Spleen (tissue), 7 donors: Measurements from ENCODE around the gene GGACT.

Source experiments
- CTCF ChIP-seq, 11 experiments: fragments of 200-600 bp in 7 of 11; fragments of 450-650 bp in 4 of 11; sonication (generic) in 4 of 11; IDR thresholded peaks in 8 of 11; conservative IDR thresholded peaks in 3 of 11; 1 replicate in 7 of 11; 2 replicates in 4 of 11; pipeline versions ENCODE4 v1.4.0 to v1.8.0; 2016 to 2021; ENCODE audit warnings: antibody characterized with exemption in 11 of 11, inconsistent platforms in 4 of 11, mild to moderate bottlenecking in 1 of 11
- POLR2A ChIP-seq, 3 donors: fragments of 450-650 bp; IDR thresholded peaks; one replicate each; pipeline ENCODE4 v1.5.1; 2017; ENCODE audit warnings: antibody characterized with exemption in 3 of 3, mild to moderate bottlenecking in 1 of 3
- donor health status: DM: no; HTN: no; CAD: no; lungs with moderate emphysema.
- donor health status: DM: no; HTN: no; CAD: no.
- donor health status: DM: no; HTN: no; CAD: no.

GRCh38 chr13:100601716-100602115 lies 13.1 kb upstream of the GGACT start:
- TF ChIP-seq CTCF (IDR thresholded peaks at IDR 0.05 in 8 of 11, conservative IDR thresholded peaks at IDR 0.05 in 3 of 11) (no peak), POLR2A (IDR thresholded peaks at IDR 0.05) (no peak)
